ENCODE results near the gene CLDN25. TPM values are rescaled to one million over a fixed set of nuclear protein-coding genes. Genes with fewer than 3 reads are reported as not detected.

The CLDN25 gene
- total RNA-seq, 1 experiment from 2014 or later: not detected

GRCh38 chr11:113805640-113806039, 26.0 kb downstream of the CLDN25 start:
- ChIA-PET POLR2A (no interaction called here), CTCF (interaction anchor here (1.2 to 3.0 kb wide), 2 partner anchors 9 to 456 kb away, joined by 8 to 43 read pairs; no protein-coding TSS in a partner anchor), RAD21 (ENCODE audit: low non-redundant PET in 1 of 2, low total read pairs in 2 of 2, uncharacterized antibody in 2 of 2, unreplicated experiment in 2 of 2) (interaction anchor here in 1 of 2 experiments (1.4 kb wide), 1 partner anchor 457 kb away, joined by 3 read pairs; no protein-coding TSS in a partner anchor)
- no peaks in the 10 kb centered on the region for H3K9me2 ChIP-seq (ENCODE audit: insufficient read depth)
- H3K9me3 ChIP-seq (ENCODE audit: control insufficient read depth in 1 of 2, insufficient read depth in 1 of 2, low read depth in 1 of 2, low read length in 2 of 2): no peaks in the 10 kb centered on the region
- ATAC-seq (no peak), DNase-seq (ENCODE audit: low read depth, low spot score) (no peak)
- no peak overlapping the region for H3K9ac ChIP-seq (ENCODE audit: low read length)
- no TSS peak for BruUV-seq (replicated peaks)
- H2AFZ ChIP-seq (ENCODE audit: low read depth, low read length, poor library complexity, severe bottlenecking): no peak overlapping the region
- H3K4me2 ChIP-seq (ENCODE audit: low read length): no peak overlapping the region
- no peaks in the 10 kb centered on the region for H3K4me1 ChIP-seq (ENCODE audit: control insufficient read depth in 1 of 2, insufficient read depth in 2 of 2, low read length in 2 of 2)
- no peak overlapping the region for H3K4me3 ChIP-seq (replicated peaks in 1 of 2; ENCODE audit: low read depth in 1 of 2, low read length in 2 of 2)
- TF ChIP-seq EZH2phosphoT487 (IDR thresholded peaks at IDR 0.05; ENCODE audit: borderline replicate concordance) (no peak), SP1 (IDR thresholded peaks at IDR 0.05; ENCODE audit: low read depth) (no peak), CTCF (IDR thresholded peaks at IDR 0.05 in 2 of 3, conservative IDR thresholded peaks at IDR 0.05 in 1 of 3; ENCODE audit: borderline replicate concordance in 1 of 3, insufficient read depth in 1 of 3, low read depth in 2 of 3, low read length in 2 of 3) (no peak), TCF7L2 (IDR thresholded peaks at IDR 0.05; ENCODE audit: borderline replicate concordance, extremely low read depth, insufficient read depth, insufficient read length) (no peak), ZNF274 (IDR thresholded peaks at IDR 0.05; ENCODE audit: low read depth, low read length) (no peak), SRF (IDR thresholded peaks at IDR 0.05; ENCODE audit: low read depth) (no peak), CBX3 (IDR thresholded peaks at IDR 0.05; ENCODE audit: low read depth) (no peak), EGR1 (IDR thresholded peaks at IDR 0.05; ENCODE audit: low read depth) (no peak), SIN3A (IDR thresholded peaks at IDR 0.05; ENCODE audit: low read depth) (no peak), RAD21 (IDR thresholded peaks at IDR 0.05; ENCODE audit: low read depth) (no peak)
- no peak overlapping the region for H3K27ac ChIP-seq (ENCODE audit: low read depth, low read length)
- intact Hi-C loops (cut with micrococcal nuclease): loop anchor here (1.0 kb wide), 1 partner anchor 456 kb away; no protein-coding TSS in a partner anchor
- no peaks in the 10 kb centered on the region; the same call in 1 of the 2 replicates for H4K20me1 ChIP-seq (ENCODE audit: insufficient read depth)
- no peaks in the 10 kb centered on the region for H3K27me3 ChIP-seq (ENCODE audit: insufficient read depth, low read length)
- H3K36me3 ChIP-seq (ENCODE audit: control insufficient read depth in 1 of 2, insufficient read depth in 2 of 2, low read length in 2 of 2): peaks cover 18 to 31% of the 10 kb centered on the region in 2 experiments
- H3K79me2 ChIP-seq (ENCODE audit: insufficient read depth, low read length): no peaks in the 10 kb centered on the region
